Fibroblast of skin of scalp (primary cell): ENCODE results near the gene SRSF2.
"Not testable (repeated sequence)": the region's sequence is repeated elsewhere in the genome, so short reads cannot be mapped to it uniquely, and the experiment has no call there.

Experiments
- DNase-seq: peaks from one replicate; pipeline ENCODE4 v3.0.0-alpha.2; 2013

Gene SRSF2

GRCh38 chr17:76720211-76720610 lies 16.9 kb downstream of the SRSF2 start:
- no peak for DNase-seq

GRCh38 chr17:76718516-76718915 lies 18.6 kb downstream of the SRSF2 start:
- no peak for DNase-seq

GRCh38 chr17:76716839-76717215 lies 20.3 kb downstream of the SRSF2 start:
- DNase-seq: peak; percentile 95

GRCh38 chr17:76716146-76716838 lies 20.8 kb downstream of the SRSF2 start:
- peak; percentile 95 for DNase-seq

GRCh38 chr17:76715496-76715830 lies 21.7 kb downstream of the SRSF2 start:
- DNase-seq: no peak

- DNase-seq: peak; percentile 62
Measured at GRCh38 chr17:76714822-76715495, 22.2 kb downstream of the SRSF2 start.

- no peak for DNase-seq
Measured at GRCh38 chr17:76714336-76714735, 22.8 kb downstream of the SRSF2 start.

- DNase-seq: no peak
Measured at GRCh38 chr17:76713765-76714164, 23.4 kb downstream of the SRSF2 start.

- DNase-seq: not testable (repeated sequence)
Measured at GRCh38 chr17:76712321-76712720, 24.8 kb downstream of the SRSF2 start.

GRCh38 chr17:76710863-76711611 lies 26.1 kb downstream of the SRSF2 start, which contains the start of gene MXRA7:
TSS of gene MXRA7 (minus strand) at chr17:76710965. CDS start at chr17:76710946, 19 bp downstream.
- peak; percentile 78 for DNase-seq

GRCh38 chr17:76709951-76710862 lies 26.9 kb downstream of the SRSF2 start:
- DNase-seq: peak; percentile 34

GRCh38 chr17:76709077-76709950 lies 27.8 kb downstream of the SRSF2 start:
- DNase-seq: peak; percentile 100

GRCh38 chr17:76707985-76708807 lies 28.9 kb downstream of the SRSF2 start:
- DNase-seq: no peak

- no peak for DNase-seq
Measured at GRCh38 chr17:76706817-76707216, 30.3 kb downstream of the SRSF2 start.

- no peak for DNase-seq
Measured at GRCh38 chr17:76704805-76705204, 32.3 kb downstream of the SRSF2 start.

GRCh38 chr17:76702941-76703637 lies 34.0 kb downstream of the SRSF2 start:
- DNase-seq: no peak

- DNase-seq: no peak
Measured at GRCh38 chr17:76702076-76702475, 35.1 kb downstream of the SRSF2 start.

GRCh38 chr17:76701471-76701967 lies 35.6 kb downstream of the SRSF2 start:
- no peak for DNase-seq

- peak; percentile 63 for DNase-seq
Measured at GRCh38 chr17:76700617-76701470, 36.3 kb downstream of the SRSF2 start.
